ENCODE measurements around the gene MYLK.

MYLK gene

GRCh38 chr3:123799544-123800361, 84.4 kb downstream of the MYLK start:
- no peak overlapping the region for H3K27ac ChIP-seq
- peak; percentile 73 for DNase-seq (ENCODE audit: low read depth, low spot score)

DNA sequence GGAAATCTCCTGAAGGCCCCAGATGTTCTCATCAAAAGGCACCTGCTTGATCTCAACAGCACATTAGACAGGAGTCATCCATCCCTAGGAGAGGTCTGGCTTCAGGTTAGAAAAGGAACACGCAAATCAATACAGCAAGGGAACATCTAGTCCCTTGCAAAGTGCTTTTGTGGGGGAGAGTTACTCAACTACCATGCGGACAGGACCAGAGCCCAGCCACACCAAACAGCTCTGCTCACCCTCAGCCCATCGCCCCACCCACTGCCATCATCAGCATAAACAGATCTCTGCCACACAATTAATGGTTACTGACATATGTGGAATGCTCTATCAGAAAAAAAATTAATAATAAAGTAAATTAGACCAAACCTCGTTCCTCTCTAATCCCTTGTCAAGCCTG, 85.6 kb downstream of the MYLK start:
- no peak for DNase-seq (ENCODE audit: low read depth, low spot score)
- H3K27ac ChIP-seq = no peak overlapping the region

DNA sequence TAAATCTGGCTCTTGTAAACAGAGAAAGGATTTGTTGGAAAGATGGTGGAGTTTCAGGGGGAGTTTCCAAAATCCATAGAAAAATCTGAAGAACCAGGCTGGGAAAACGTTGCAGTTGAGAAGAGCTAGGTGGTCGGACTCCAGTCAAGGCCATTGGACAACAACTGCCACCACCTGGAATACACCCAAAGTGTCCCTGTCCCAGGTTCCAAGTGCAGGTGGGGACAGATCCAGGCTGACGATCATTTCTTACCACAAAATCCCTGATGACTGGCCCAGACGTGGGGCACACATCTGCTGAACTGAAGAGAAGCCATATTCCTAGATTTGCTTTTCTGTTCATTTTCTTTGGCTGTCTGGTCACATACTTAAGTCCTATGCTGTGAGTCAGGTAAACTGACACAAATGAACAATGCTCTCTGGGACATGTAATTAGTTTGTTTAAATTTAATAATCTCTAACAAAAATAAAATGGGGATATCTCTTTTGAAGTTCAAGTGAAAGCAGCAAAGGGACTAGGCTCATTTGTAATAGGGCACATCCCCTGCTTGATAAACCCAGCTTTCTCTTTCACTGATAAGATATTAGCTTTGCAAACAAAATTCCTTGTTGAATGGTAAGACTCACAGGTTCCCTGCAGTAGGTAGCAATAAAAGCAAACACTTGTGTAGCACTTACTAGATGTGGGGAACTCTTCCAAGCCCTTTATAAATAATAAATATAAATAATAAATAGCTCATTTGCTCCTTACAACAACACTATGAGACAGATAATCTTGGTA, 88.5 kb downstream of the MYLK start:
- no peak for DNase-seq (ENCODE audit: low read depth, low spot score)
- no peak overlapping the region for H3K27ac ChIP-seq

DNA sequence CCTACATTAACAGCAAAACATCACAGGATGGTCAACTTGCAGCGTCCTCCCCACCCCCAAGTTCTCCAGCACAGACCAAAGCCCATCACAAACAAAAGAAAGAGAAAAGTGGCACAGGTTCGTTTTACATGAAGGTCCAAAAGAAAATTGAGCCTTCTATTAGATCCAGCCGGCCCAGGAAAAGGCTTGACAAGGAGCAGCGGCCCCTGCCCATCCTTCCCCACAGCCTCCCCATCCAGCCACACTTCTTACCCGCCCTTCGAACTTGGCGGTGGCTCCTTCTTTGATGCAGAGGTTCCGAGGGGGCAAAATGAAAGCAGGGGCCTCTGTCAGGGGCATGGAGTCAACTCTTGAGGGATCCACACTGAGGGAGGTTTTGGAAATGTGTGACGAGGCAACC, 90.7 kb downstream of the MYLK start:
- H3K27ac ChIP-seq = no peak overlapping the region
- DNase-seq (ENCODE audit: low read depth, low spot score) = no peak

GRCh38 chr3:123792473-123793201, 91.5 kb downstream of the MYLK start:
- no peak for DNase-seq (ENCODE audit: low read depth, low spot score)
- peak overlapping the region; percentile 24 for H3K27ac ChIP-seq

GRCh38 chr3:123791898-123792297, 92.2 kb downstream of the MYLK start:
- H3K27ac ChIP-seq = no peak overlapping the region
- no peak for DNase-seq (ENCODE audit: low read depth, low spot score)

GRCh38 chr3:123791417-123791816, 92.7 kb downstream of the MYLK start:
- no peak for DNase-seq (ENCODE audit: low read depth, low spot score)
- H3K27ac ChIP-seq = no peak overlapping the region

GRCh38 chr3:123791073-123791370, 93.1 kb downstream of the MYLK start:
- no peak for DNase-seq (ENCODE audit: low read depth, low spot score)
- H3K27ac ChIP-seq = no peak overlapping the region

DNA sequence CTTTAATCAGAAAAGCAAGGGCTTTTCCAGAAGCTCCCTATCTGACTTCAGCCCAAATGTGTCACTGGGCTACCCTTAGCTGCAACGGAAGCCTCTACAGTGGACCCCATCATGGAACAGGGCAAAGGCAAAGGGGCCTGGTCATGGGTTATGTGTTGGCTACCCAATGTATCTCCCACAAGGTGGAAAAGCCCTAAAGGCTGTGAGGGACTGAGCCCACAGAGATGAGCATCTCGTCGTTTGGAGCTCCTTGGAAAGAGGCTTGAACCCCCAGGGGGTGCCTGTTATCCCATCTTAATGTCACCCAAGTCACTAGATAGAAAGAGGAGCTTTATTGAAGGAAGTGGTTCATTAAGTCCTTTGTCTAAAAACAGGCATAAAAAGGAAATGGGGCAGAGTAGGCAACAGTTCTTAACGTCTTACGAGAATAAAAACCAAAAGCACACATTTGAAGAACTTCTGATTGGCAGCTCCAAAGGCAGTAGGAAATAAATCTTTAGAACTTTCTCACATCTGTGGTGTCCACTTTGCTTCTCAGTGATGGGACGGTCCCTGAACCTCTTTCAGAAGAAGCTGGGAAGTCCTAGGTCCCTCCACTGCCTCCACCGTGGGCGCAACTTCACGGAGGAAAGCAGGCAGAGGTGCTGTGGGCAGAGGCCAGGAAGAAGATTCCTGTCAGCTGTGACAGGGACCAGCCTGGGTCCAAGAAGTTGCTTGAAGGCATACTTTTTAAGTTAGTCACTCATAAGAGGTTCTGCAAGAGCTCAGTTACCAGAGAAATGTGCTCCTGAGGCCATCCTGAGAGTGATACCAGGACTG, 93.7 kb downstream of the MYLK start:
- H3K27ac ChIP-seq = no peak overlapping the region

DNA sequence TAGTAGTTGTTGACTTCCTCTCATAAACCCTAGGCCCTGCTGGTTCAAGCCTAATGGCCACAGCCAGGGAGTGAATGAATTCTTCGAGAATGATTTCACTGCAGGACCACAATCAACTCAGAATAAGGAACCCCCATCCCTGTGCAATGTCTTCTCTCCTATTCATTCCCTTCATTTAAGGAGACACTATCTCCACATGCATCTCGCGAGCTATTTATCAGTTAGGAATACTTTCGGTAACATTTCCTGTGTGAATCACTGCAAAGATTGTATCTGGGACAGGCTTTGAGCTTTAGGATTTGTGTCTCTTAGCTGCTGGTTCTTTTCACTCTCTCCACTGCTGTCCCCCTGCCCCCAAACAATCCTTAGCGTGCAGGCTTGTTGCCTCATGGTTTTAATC, 94.4 kb downstream of the MYLK start:
- no peak for DNase-seq (ENCODE audit: low read depth, low spot score)
- no peak overlapping the region for H3K27ac ChIP-seq

More for the DNA sequence above, 93.7 kb downstream of the MYLK start:
- no peak for DNase-seq (ENCODE audit: low read depth, low spot score)

- no peak for DNase-seq (ENCODE audit: low read depth, low spot score)
- no peak overlapping the region for H3K27ac ChIP-seq
Measured at GRCh38 chr3:123789160-123789559, 95.0 kb downstream of the MYLK start.

DNA sequence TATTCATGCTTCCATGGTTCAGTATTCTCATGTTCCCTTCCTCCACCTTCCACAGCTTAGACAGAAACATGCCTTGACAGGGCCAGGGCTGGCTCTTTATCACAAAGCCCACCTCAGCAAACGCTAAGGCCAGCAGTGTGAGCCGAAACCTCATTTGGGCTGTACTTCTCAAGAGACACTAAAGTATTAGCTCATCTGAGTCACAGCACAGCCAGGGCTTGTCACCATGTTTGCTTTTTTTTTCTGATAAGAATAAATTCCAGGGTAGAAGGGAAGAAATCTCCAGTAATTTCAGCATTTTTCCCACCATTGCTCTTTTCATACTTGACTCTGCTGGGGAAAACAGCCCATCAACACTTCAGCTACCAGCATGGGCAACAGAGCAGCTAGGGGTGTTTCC, 95.4 kb downstream of the MYLK start:
- DNase-seq (ENCODE audit: low read depth, low spot score) = no peak
- no peak overlapping the region for H3K27ac ChIP-seq

- H3K27ac ChIP-seq = no peak overlapping the region
- no peak for DNase-seq (ENCODE audit: low read depth, low spot score)
Measured at GRCh38 chr3:123787133-123787532, 97.0 kb downstream of the MYLK start.

GRCh38 chr3:123785602-123786001, 98.5 kb downstream of the MYLK start:
- H3K27ac ChIP-seq = no peak overlapping the region
- no peak for DNase-seq (ENCODE audit: low read depth, low spot score)

DNA sequence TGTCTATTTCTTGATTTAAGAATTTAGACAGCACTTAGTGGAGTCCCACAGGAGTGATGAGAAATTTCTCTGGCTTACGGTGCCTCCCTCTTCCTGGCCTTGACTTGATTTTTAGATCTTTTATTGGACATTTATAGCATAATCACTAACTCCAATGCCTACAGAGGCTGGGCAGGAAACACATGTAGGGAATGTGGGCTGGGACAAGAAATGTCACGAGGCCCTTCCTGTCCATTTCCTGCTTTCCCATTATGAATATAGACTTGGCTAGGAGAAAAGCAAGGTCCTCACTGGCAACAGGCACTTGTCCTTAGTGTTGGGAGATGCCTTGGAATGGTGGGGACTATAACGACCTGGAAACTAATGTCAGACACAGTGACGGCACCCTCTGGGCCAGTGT, 100.3 kb downstream of the MYLK start:
- no peak for DNase-seq (ENCODE audit: low read depth, low spot score)
- H3K27ac ChIP-seq = no peak overlapping the region

GRCh38 chr3:123783050-123783689, 101.0 kb downstream of the MYLK start:
- no peak for DNase-seq (ENCODE audit: low read depth, low spot score)
- no peak overlapping the region for H3K27ac ChIP-seq

GRCh38 chr3:123782488-123782887, 101.6 kb downstream of the MYLK start:
- DNase-seq (ENCODE audit: low read depth, low spot score) = no peak
- no peak overlapping the region for H3K27ac ChIP-seq

- no peak for DNase-seq (ENCODE audit: low read depth, low spot score)
- H3K27ac ChIP-seq = no peak overlapping the region
Measured at GRCh38 chr3:123781571-123782275, 102.4 kb downstream of the MYLK start.

- no peak for DNase-seq (ENCODE audit: low read depth, low spot score)
- no peak overlapping the region for H3K27ac ChIP-seq
Measured at GRCh38 chr3:123781138-123781537, 103.0 kb downstream of the MYLK start.

Measured in epithelial cell of prostate (primary cell).